Measurements from ENCODE around the gene HMGCLL1. TPM values are rescaled to one million over a fixed set of nuclear protein-coding genes. Genes with fewer than 3 reads are reported as not detected.

HMGCLL1 gene
- total RNA-seq, 4 donors from 2014 or later = 0.55 to 0.64 TPM; not detected in 2

GRCh38 chr6:55604021-55604420, 25.0 kb upstream of the HMGCLL1 start:
- H3K27ac ChIP-seq = no peak overlapping the region
- no peak overlapping the region for H3K4me3 ChIP-seq
- no peaks in the 10 kb centered on the region for H3K4me1 ChIP-seq
- no peaks in the 10 kb centered on the region for H3K36me3 ChIP-seq
- TF ChIP-seq POLR2AphosphoS5 (IDR thresholded peaks at IDR 0.05) (no peak), EP300 (IDR thresholded peaks at IDR 0.05; ENCODE audit: low read depth) (no peak), CTCF (IDR thresholded peaks at IDR 0.05) (no peak), POLR2A (IDR thresholded peaks at IDR 0.05) (no peak)
- in situ Hi-C loops (cut with MboI; ENCODE audit: low pct_ligation_motif_present in 1 of 4, low pct_unique_long_range_greater_than_20kb in 1 of 4, low sequenced_read_pairs in 3 of 4) (no loop called here), intact Hi-C loops (cut with DNase I; ENCODE audit: low total_unique reads) (no loop called here)
- H3K9me3 ChIP-seq = no peaks in the 10 kb centered on the region
- DNase-seq = no peak
- no peaks in the 10 kb centered on the region for H3K27me3 ChIP-seq

- TF ChIP-seq CTCF (IDR thresholded peaks at IDR 0.05) = no peak
- no peak for TF ChIP-seq POLR2AphosphoS5 (IDR thresholded peaks at IDR 0.05)
- TF ChIP-seq EP300 (IDR thresholded peaks at IDR 0.05; ENCODE audit: low read depth) = no peak
- TF ChIP-seq POLR2A (IDR thresholded peaks at IDR 0.05) = no peak
- DNase-seq = no peak
- Histone ChIP-seq H3K36me3 (no peaks in the 10 kb centered on the region), H3K4me3 (no peak overlapping the region), H3K27ac (no peak overlapping the region), H3K9me3 (no peaks in the 10 kb centered on the region), H3K27me3 (no peaks in the 10 kb centered on the region), H3K4me1 (no peaks in the 10 kb centered on the region)
- WGBS, 2 donors (ENCODE audit: low coverage in 1 of 2) = 74 to 100% methylated on average over 2 of the region's 2 CpGs
- intact Hi-C loops (cut with DNase I; ENCODE audit: low total_unique reads) (no loop called here), in situ Hi-C loops (cut with MboI; ENCODE audit: low pct_ligation_motif_present in 1 of 4, low pct_unique_long_range_greater_than_20kb in 1 of 4, low sequenced_read_pairs in 3 of 4) (no loop called here)
These were observed 22.1 kb upstream of the HMGCLL1 start for GRCh38 chr6:55601120-55601519.

- no peak overlapping the region for H3K27ac ChIP-seq
- DNase-seq = no peak
- intact Hi-C loops (cut with DNase I; ENCODE audit: low total_unique reads) = no loop called here
- H3K4me1 ChIP-seq = no peaks in the 10 kb centered on the region
- in situ Hi-C loops (cut with MboI; ENCODE audit: low pct_ligation_motif_present in 1 of 4, low pct_unique_long_range_greater_than_20kb in 1 of 4, low sequenced_read_pairs in 3 of 4) = no loop called here
- H3K36me3 ChIP-seq = no peaks in the 10 kb centered on the region
- WGBS, 2 donors (ENCODE audit: low coverage in 1 of 2) = 25 to 56% methylated on average over 1 to 2 of the region's 2 CpGs
- TF ChIP-seq CTCF (IDR thresholded peaks at IDR 0.05) = no peak
- H3K4me3 ChIP-seq = no peak overlapping the region
- H3K9me3 ChIP-seq = no peaks in the 10 kb centered on the region
- H3K27me3 ChIP-seq = no peaks in the 10 kb centered on the region
These were observed 15.4 kb upstream of the HMGCLL1 start for GRCh38 chr6:55594442-55594841.

GRCh38 chr6:55584654-55585354, 5.8 kb upstream of the HMGCLL1 start:
- TF ChIP-seq CTCF (IDR thresholded peaks at IDR 0.05) (no peak), POLR2AphosphoS5 (IDR thresholded peaks at IDR 0.05) (no peak), EP300 (IDR thresholded peaks at IDR 0.05; ENCODE audit: low read depth) (no peak)
- Histone ChIP-seq H3K27me3 (no peaks in the 10 kb centered on the region), H3K4me3 (no peak overlapping the region), H3K27ac (no peak overlapping the region), H3K4me1 (no peaks in the 10 kb centered on the region), H3K9me3 (no peaks in the 10 kb centered on the region), H3K36me3 (no peaks in the 10 kb centered on the region)
- intact Hi-C loops (cut with DNase I; ENCODE audit: low total_unique reads) (no loop called here), in situ Hi-C loops (cut with MboI; ENCODE audit: low pct_ligation_motif_present in 1 of 4, low pct_unique_long_range_greater_than_20kb in 1 of 4, low sequenced_read_pairs in 3 of 4) (no loop called here)
- DNase-seq = no peak
